Lower lobe of right lung (tissue), 2 donors: ENCODE measurements around the gene ARTN. TPM values are rescaled to one million over a fixed set of nuclear protein-coding genes. Genes with fewer than 3 reads are reported as not detected.

Source experiments
- ATAC-seq, 2 donors: fragments of 200-7000 bp; cut with Tn5 transposase; one replicate each; pipeline ENCODE4 v1.9.1; 2020 to 2022; ENCODE audit warnings: mild to moderate bottlenecking in 2 of 2, moderate library complexity in 2 of 2
- DNase-seq: peaks from one replicate; pipeline ENCODE4 v3.0.0-alpha.2; 2020
- H3K27ac ChIP-seq: fragments of 200-600 bp; one replicate; pipeline ENCODE4 v1.8.0; 2022
- H3K27me3 ChIP-seq: fragments of 200-600 bp; one replicate; pipeline ENCODE4 v1.8.0; 2022; ENCODE audit warnings: low read depth
- H3K36me3 ChIP-seq: fragments of 200-600 bp; one replicate; pipeline ENCODE4 v1.8.0; 2022; ENCODE audit warnings: mild to moderate bottlenecking
- H3K4me1 ChIP-seq: fragments of 200-600 bp; one replicate; pipeline ENCODE4 v1.8.0; 2022
- H3K4me3 ChIP-seq: fragments of 200-600 bp; one replicate; pipeline ENCODE4 v1.8.0; 2022; ENCODE audit warnings: mild to moderate bottlenecking
- H3K9me3 ChIP-seq: fragments of 200-600 bp; one replicate; pipeline ENCODE4 v1.8.0; 2022
- intact Hi-C: fragments of 100-400 bp; cut with DNase I; formaldehyde crosslinking; loops from one replicate; pipeline ENCODE4 v1.11.0; 2022
- total RNA-seq: library from RNA; stranded (reverse); fragmentation: NEBNext Ultra II Directional; extraction: Animal tissue kit (Norgen Biotek cat#: 25700); gene quantifications from one replicate; pipeline ENCODE4 v1.2.1, GENCODE V29; 2021
- TF ChIP-seq, protein P1 (sequence below): fragments of 200-600 bp; IDR thresholded peaks from one replicate; pipeline ENCODE4 v1.8.0; 2022; ENCODE audit warnings: antibody characterized with exemption, mild to moderate bottlenecking
- donor health status: DM: no; HTN: yes; CAD: no; lungs with severe emphysema.

The ARTN gene
- total RNA-seq, 1 donor from 2014 or later, result 0.27 TPM

GRCh38 chr1:43908226-43908625, 25.4 kb upstream of the ARTN start:
- TF ChIP-seq, protein P1, sequence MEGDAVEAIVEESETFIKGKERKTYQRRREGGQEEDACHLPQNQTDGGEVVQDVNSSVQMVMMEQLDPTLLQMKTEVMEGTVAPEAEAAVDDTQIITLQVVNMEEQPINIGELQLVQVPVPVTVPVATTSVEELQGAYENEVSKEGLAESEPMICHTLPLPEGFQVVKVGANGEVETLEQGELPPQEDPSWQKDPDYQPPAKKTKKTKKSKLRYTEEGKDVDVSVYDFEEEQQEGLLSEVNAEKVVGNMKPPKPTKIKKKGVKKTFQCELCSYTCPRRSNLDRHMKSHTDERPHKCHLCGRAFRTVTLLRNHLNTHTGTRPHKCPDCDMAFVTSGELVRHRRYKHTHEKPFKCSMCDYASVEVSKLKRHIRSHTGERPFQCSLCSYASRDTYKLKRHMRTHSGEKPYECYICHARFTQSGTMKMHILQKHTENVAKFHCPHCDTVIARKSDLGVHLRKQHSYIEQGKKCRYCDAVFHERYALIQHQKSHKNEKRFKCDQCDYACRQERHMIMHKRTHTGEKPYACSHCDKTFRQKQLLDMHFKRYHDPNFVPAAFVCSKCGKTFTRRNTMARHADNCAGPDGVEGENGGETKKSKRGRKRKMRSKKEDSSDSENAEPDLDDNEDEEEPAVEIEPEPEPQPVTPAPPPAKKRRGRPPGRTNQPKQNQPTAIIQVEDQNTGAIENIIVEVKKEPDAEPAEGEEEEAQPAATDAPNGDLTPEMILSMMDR, result no peak
- H3K4me1 ChIP-seq, result no peaks in the 10 kb centered on the region
- intact Hi-C loops, result no loop called here
- ATAC-seq, result no peak
- no peak for DNase-seq
- no peaks in the 10 kb centered on the region for H3K27me3 ChIP-seq
- H3K4me3 ChIP-seq, result no peak overlapping the region
- no peaks in the 10 kb centered on the region for H3K36me3 ChIP-seq
- no peaks in the 10 kb centered on the region for H3K9me3 ChIP-seq
- no peak overlapping the region for H3K27ac ChIP-seq

DNA sequence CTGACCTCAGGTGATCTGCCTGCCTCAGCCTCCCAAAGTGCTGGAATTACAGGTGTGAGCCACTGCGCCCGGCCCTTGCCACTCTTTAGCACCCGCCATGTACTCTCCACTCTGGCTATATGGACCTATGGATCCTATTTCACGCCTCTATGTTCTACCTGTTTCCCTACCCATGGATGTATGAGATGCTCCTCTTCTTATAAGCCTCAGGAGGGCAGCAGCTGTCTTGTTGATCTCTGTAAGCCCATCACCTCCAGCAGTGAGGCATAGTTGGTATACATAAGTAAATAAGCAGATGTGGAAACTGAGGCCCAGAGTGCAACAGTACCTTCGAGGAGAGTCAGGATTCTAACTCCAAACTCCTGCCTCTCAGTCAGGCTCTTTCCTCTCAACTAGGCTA, 24.7 kb upstream of the ARTN start:
- no peak for ATAC-seq
- Histone ChIP-seq H3K4me3 (no peak overlapping the region), H3K27me3 (no peaks in the 10 kb centered on the region), H3K4me1 (no peaks in the 10 kb centered on the region), H3K27ac (no peak overlapping the region), H3K36me3 (no peaks in the 10 kb centered on the region), H3K9me3 (no peaks in the 10 kb centered on the region)
- DNase-seq, result no peak
- intact Hi-C loops, result no loop called here
- TF ChIP-seq, protein P1, result no peak

- intact Hi-C loops, result loop anchor here (10.0 kb wide), 1 partner anchor 146 kb away; no protein-coding TSS in a partner anchor
- no peak for DNase-seq
- Histone ChIP-seq H3K9me3 (no peaks in the 10 kb centered on the region), H3K27ac (no peak overlapping the region), H3K36me3 (no peaks in the 10 kb centered on the region), H3K27me3 (no peaks in the 10 kb centered on the region), H3K4me1 (no peaks in the 10 kb centered on the region), H3K4me3 (no peak overlapping the region)
- TF ChIP-seq, protein P1, result no peak
- no peak for ATAC-seq
These were observed 23.3 kb upstream of the ARTN start for GRCh38 chr1:43910343-43910742.

GRCh38 chr1:43912607-43913006, 21.0 kb upstream of the ARTN start:
- intact Hi-C loops, result loop anchor here (10.0 kb wide), 1 partner anchor 148 kb away; no protein-coding TSS in a partner anchor
- Histone ChIP-seq H3K27me3 (no peaks in the 10 kb centered on the region), H3K36me3 (no peaks in the 10 kb centered on the region), H3K9me3 (no peaks in the 10 kb centered on the region), H3K4me3 (no peak overlapping the region), H3K27ac (no peak overlapping the region), H3K4me1 (no peaks in the 10 kb centered on the region)
- TF ChIP-seq, protein P1, result no peak
- DNase-seq (no peak), ATAC-seq (peak in 1 of 2 donors; percentile 39)

GRCh38 chr1:43913051-43913501, 20.5 kb upstream of the ARTN start:
- Histone ChIP-seq H3K4me1 (no peaks in the 10 kb centered on the region), H3K4me3 (no peak overlapping the region), H3K27ac (no peak overlapping the region), H3K9me3 (no peaks in the 10 kb centered on the region), H3K36me3 (no peaks in the 10 kb centered on the region), H3K27me3 (no peaks in the 10 kb centered on the region)
- DNase-seq (no peak), ATAC-seq (no peak)
- intact Hi-C loops, result loop anchor here (10.0 kb wide), 1 partner anchor 148 kb away; no protein-coding TSS in a partner anchor
- TF ChIP-seq, protein P1, result no peak
